Neuronal stem cell (in vitro differentiated cells): ENCODE data around the gene SIRPA.

ENCODE experiments used
- DNase-seq: peaks from one replicate; pipeline ENCODE4 v3.0.0-alpha.2; 2013; ENCODE audit warnings: low spot score
- H2AFZ ChIP-seq: one replicate; pipeline ENCODE4 v1.6.1; 2013; ENCODE audit warnings: mild to moderate bottlenecking, low read length, inconsistent platforms
- H2AK5ac ChIP-seq: 2 replicates; pipeline ENCODE4 v1.6.1; 2013; ENCODE audit warnings: low read depth, mild to moderate bottlenecking, inconsistent platforms, low read length, moderate library complexity, mixed read lengths
- H2BK120ac ChIP-seq: 2 replicates; pipeline ENCODE4 v1.6.1; 2013; ENCODE audit warnings: low read depth, mild to moderate bottlenecking, inconsistent platforms, low read length, moderate library complexity, mixed read lengths
- H2BK12ac ChIP-seq: one replicate; pipeline ENCODE4 v1.6.1; 2013; ENCODE audit warnings: low read length, inconsistent platforms
- H2BK15ac ChIP-seq: 2 replicates; pipeline ENCODE4 v1.6.1; 2013; ENCODE audit warnings: mild to moderate bottlenecking, low read length, inconsistent platforms, mixed read lengths
- H2BK5ac ChIP-seq: one replicate; pipeline ENCODE4 v1.6.1; 2013; ENCODE audit warnings: inconsistent platforms, mild to moderate bottlenecking, low read length, moderate library complexity
- H3K14ac ChIP-seq: one replicate; pipeline ENCODE4 v1.6.1; 2013; ENCODE audit warnings: low read length, inconsistent platforms
- H3K18ac ChIP-seq: 2 replicates; pipeline ENCODE4 v1.6.1; 2013; ENCODE audit warnings: low read length, inconsistent platforms
- H3K23ac ChIP-seq: 2 replicates; pipeline ENCODE4 v1.6.1; 2013; ENCODE audit warnings: low read depth, mild to moderate bottlenecking, mixed read lengths, low read length, inconsistent platforms; ENCODE audit not compliant: poor library complexity
- H3K27ac ChIP-seq: replicated peaks from 3 replicates; pipeline ENCODE4 v1.5.1; 2013; ENCODE audit warnings: low read length, inconsistent platforms
- H3K27me3 ChIP-seq, 3 experiments: 2 replicates each; pipeline ENCODE4 v1.6.1; 2013; ENCODE audit warnings: low read length in 3 of 3, mild to moderate bottlenecking in 2 of 3, inconsistent platforms in 1 of 3, low read depth in 1 of 3, mixed read lengths in 1 of 3, moderate library complexity in 1 of 3; ENCODE audit not compliant: control insufficient read depth in 3 of 3, insufficient read depth in 3 of 3
- H3K36me3 ChIP-seq, 2 donors: replicated peaks in 1 of 2; 2 replicates each; pipeline ENCODE4 v1.6.1; 2013; ENCODE audit warnings: low read length in 2 of 2; ENCODE audit not compliant: control insufficient read depth in 2 of 2, insufficient read depth in 2 of 2
- H3K4ac ChIP-seq: 2 replicates; pipeline ENCODE4 v1.6.1; 2013; ENCODE audit warnings: inconsistent platforms, mild to moderate bottlenecking, low read length, moderate library complexity
- H3K4me1 ChIP-seq, 2 donors: 1 replicate in 1 of 2; 2 replicates in 1 of 2; pipeline ENCODE4 v1.6.1; 2013; ENCODE audit warnings: low read length in 2 of 2, low read depth in 1 of 2; ENCODE audit not compliant: control insufficient read depth in 2 of 2, insufficient read depth in 1 of 2
- H3K4me2 ChIP-seq: one replicate; pipeline ENCODE4 v1.6.1; 2013; ENCODE audit warnings: mild to moderate bottlenecking, low read length, inconsistent platforms; ENCODE audit not compliant: insufficient read depth, poor library complexity, severe bottlenecking
- H3K4me3 ChIP-seq, 2 donors: 2 replicates each; pipeline ENCODE4 v1.5.1; 2013; ENCODE audit warnings: low read length in 2 of 2, mild to moderate bottlenecking in 2 of 2, inconsistent platforms in 1 of 2, moderate library complexity in 1 of 2
- H3K79me1 ChIP-seq: one replicate; pipeline ENCODE4 v1.6.1; 2013; ENCODE audit warnings: low read depth, mild to moderate bottlenecking, inconsistent platforms, low read length, moderate library complexity
- H3K9ac ChIP-seq: one replicate; pipeline ENCODE4 v1.6.1; 2013; ENCODE audit warnings: mild to moderate bottlenecking, low read depth, low read length, inconsistent platforms; ENCODE audit not compliant: poor library complexity
- H3K9me3 ChIP-seq, 2 donors: replicated peaks in 1 of 2; 2 replicates each; pipeline versions ENCODE3 to v1.6.1; 2013; ENCODE audit warnings: low read length in 2 of 2, mild to moderate bottlenecking in 2 of 2, inconsistent platforms in 1 of 2, low read depth in 1 of 2, mixed read lengths in 1 of 2, moderate library complexity in 1 of 2; ENCODE audit not compliant: control insufficient read depth in 2 of 2, insufficient read depth in 1 of 2
- H4K8ac ChIP-seq: one replicate; pipeline ENCODE4 v1.6.1; 2013; ENCODE audit warnings: low read depth, mild to moderate bottlenecking, inconsistent platforms, low read length, moderate library complexity
- H4K91ac ChIP-seq: one replicate; pipeline ENCODE4 v1.6.1; 2013; ENCODE audit warnings: low read length, low read depth, mild to moderate bottlenecking, inconsistent platforms; ENCODE audit not compliant: poor library complexity
- WGBS, 2 donors: extraction: QIAGEN DNeasy Blood & Tissue Kit; methylation state at CpG; one replicate each; pipeline ENCODE4 v1.1.7; 2013; ENCODE audit warnings: missing lambda C conversion rate in 2 of 2, mixed read lengths in 1 of 2; ENCODE audit not compliant: insufficient read length in 2 of 2, insufficient replicate concordance in 1 of 2; ENCODE audit errors: extremely low coverage in 2 of 2; 5-methylcytosine and 5-hydroxymethylcytosine counted together

SIRPA gene

GRCh38 chr20:1958426-1958825 is 63.2 kb downstream of the SIRPA start:
- no peak overlapping the region for H4K91ac ChIP-seq
- H3K27ac ChIP-seq = no peak overlapping the region
- no peak overlapping the region for H2BK5ac ChIP-seq
- no peak overlapping the region for H2AK5ac ChIP-seq
- H3K9ac ChIP-seq = no peak overlapping the region
- H3K36me3 ChIP-seq = no peaks in the 10 kb centered on the region
- H2BK15ac ChIP-seq = no peak overlapping the region
- no peak overlapping the region for H3K4me3 ChIP-seq
- H3K9me3 ChIP-seq = no peaks in the 10 kb centered on the region
- H3K14ac ChIP-seq = no peak overlapping the region
- H2BK12ac ChIP-seq = no peak overlapping the region
- peaks cover 0 to 41% (median 2%) of the 10 kb centered on the region in 3 experiments for H3K27me3 ChIP-seq
- H2BK120ac ChIP-seq = no peak overlapping the region
- H3K79me1 ChIP-seq = no peaks in the 10 kb centered on the region
- H2AFZ ChIP-seq = no peak overlapping the region
- DNase-seq = no peak
- H3K23ac ChIP-seq = no peak overlapping the region
- H3K4me2 ChIP-seq = no peak overlapping the region
- H3K4ac ChIP-seq = no peak overlapping the region
- no peak overlapping the region for H4K8ac ChIP-seq
- no CpG with 5 or more reads among the region's 2 CpGs for WGBS, 2 donors
- H3K18ac ChIP-seq = no peak overlapping the region
- H3K4me1 ChIP-seq = no peaks in the 10 kb centered on the region

DNA sequence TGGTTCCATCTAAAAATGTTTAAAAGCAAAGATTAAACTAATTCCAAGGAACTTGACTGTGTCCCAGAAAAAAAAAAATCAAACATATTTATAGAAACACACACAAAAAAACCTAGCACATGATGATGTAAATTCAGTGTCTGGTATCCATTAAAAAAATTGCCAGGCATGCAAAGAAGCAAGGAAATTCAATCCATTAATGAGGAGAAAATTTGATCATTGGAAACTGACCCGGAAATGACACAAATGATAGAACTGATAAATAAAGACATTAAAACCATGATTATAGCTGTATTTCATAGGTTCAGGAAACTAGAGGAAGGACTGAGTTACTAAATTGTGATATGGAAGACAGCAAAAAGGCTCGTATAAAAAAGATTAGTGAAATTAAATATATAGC is 63.9 kb downstream of the SIRPA start:
- no CpG with 5 or more reads among the region's 2 CpGs for WGBS, 2 donors
- H3K79me1 ChIP-seq = no peaks in the 10 kb centered on the region
- H3K4me3 ChIP-seq = no peak overlapping the region
- no peak overlapping the region for H3K4ac ChIP-seq
- no peak overlapping the region for H2AK5ac ChIP-seq
- H3K27ac ChIP-seq = no peak overlapping the region
- no peaks in the 10 kb centered on the region for H3K4me1 ChIP-seq
- no peak overlapping the region for H4K91ac ChIP-seq
- H3K4me2 ChIP-seq = no peak overlapping the region
- DNase-seq = no peak
- H3K14ac ChIP-seq = no peak overlapping the region
- H2AFZ ChIP-seq = no peak overlapping the region
- peaks cover 0 to 49% (median 2%) of the 10 kb centered on the region in 3 experiments for H3K27me3 ChIP-seq
- no peak overlapping the region for H3K9ac ChIP-seq
- H4K8ac ChIP-seq = no peak overlapping the region
- H3K9me3 ChIP-seq = no peaks in the 10 kb centered on the region
- H2BK15ac ChIP-seq = no peak overlapping the region
- H3K36me3 ChIP-seq = no peaks in the 10 kb centered on the region
- no peak overlapping the region for H2BK120ac ChIP-seq
- H2BK12ac ChIP-seq = no peak overlapping the region
- H2BK5ac ChIP-seq = no peak overlapping the region
- H3K23ac ChIP-seq = no peak overlapping the region
- H3K18ac ChIP-seq = no peak overlapping the region

DNA sequence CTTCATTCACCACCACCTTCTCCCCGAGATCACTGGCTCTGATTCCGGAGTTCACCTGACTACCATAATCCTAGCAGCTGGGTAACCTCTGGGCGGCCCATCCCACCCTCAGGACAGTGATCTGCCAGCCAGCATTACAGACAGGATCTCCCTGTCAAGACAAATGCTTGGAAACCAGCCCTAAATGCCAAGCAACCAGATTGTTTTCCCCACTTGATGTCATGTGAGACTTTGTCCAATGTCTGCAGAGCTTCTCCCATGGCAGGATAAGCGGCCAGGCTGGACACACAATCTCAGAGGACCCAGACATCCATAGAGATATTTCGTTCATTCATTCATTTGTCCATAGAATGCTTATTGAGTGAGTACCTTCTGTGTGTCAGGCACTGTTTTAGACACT is 66.2 kb downstream of the SIRPA start:
- Histone ChIP-seq H3K27me3 (peaks cover 0 to 54% (median 4%) of the 10 kb centered on the region in 3 experiments), H3K18ac (no peak overlapping the region), H2BK120ac (no peak overlapping the region)

DNA sequence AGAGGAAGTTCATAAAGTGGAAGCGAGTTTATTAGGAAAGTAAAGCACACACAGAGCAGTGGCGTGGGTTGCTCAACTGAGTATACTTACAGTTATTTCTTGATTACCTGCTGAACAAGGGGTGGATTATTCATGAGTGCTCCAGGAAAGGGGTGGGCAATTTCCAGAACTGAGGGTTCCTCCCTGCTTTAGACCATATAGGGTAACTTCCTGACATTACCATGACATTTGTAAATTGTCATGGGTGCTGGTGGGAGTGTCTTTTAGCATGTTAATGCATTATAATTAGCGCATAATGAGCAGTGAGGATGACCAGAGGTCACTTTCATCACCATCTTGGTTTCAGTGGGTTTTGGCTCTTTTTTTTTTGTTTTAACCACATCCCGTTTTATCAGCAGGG is 68.9 kb downstream of the SIRPA start:
- no CpG with 5 or more reads among the region's 4 CpGs for WGBS, 2 donors
- Histone ChIP-seq H3K36me3 (no peaks in the 10 kb centered on the region), H3K79me1 (no peaks in the 10 kb centered on the region)

More for the DNA sequence above, 66.2 kb downstream of the SIRPA start:
- Histone ChIP-seq H3K9ac (no peak overlapping the region), H3K4me1 (peaks cover 0 to 3% of the 10 kb centered on the region in 2 donors), H3K4me3 (no peak overlapping the region), H2BK5ac (no peak overlapping the region), H3K9me3 (no peaks in the 10 kb centered on the region), H4K8ac (no peak overlapping the region), H2AK5ac (no peak overlapping the region), H3K14ac (no peak overlapping the region), H2AFZ (no peak overlapping the region), H2BK15ac (no peak overlapping the region), H3K27ac (no peak overlapping the region), H4K91ac (no peak overlapping the region), H2BK12ac (no peak overlapping the region), H3K23ac (no peak overlapping the region), H3K36me3 (no peaks in the 10 kb centered on the region), H3K79me1 (no peaks in the 10 kb centered on the region), H3K4ac (no peak overlapping the region), H3K4me2 (no peak overlapping the region)
- WGBS, 2 donors = no CpG with 5 or more reads among the region's 5 CpGs
- DNase-seq = no peak

More for the DNA sequence above, 68.9 kb downstream of the SIRPA start:
- no peak overlapping the region for H4K91ac ChIP-seq
- no peak overlapping the region for H3K9ac ChIP-seq
- no peak overlapping the region for H2BK5ac ChIP-seq
- H3K27ac ChIP-seq = no peak overlapping the region
- no peak overlapping the region for H3K18ac ChIP-seq
- H3K4me3 ChIP-seq = no peak overlapping the region
- no peak overlapping the region for H3K4me2 ChIP-seq
- peaks cover 0 to 2% of the 10 kb centered on the region in 2 donors for H3K9me3 ChIP-seq
- peaks cover 0 to 69% (median 3%) of the 10 kb centered on the region in 3 experiments for H3K27me3 ChIP-seq
- peaks cover 0 to 3% of the 10 kb centered on the region in 2 donors for H3K4me1 ChIP-seq
- H2BK120ac ChIP-seq = no peak overlapping the region
- H4K8ac ChIP-seq = no peak overlapping the region
- H2BK12ac ChIP-seq = no peak overlapping the region
- no peak overlapping the region for H3K23ac ChIP-seq
- no peak overlapping the region for H2AK5ac ChIP-seq
- H3K14ac ChIP-seq = no peak overlapping the region
- no peak overlapping the region for H3K4ac ChIP-seq
- H2AFZ ChIP-seq = no peak overlapping the region
- H2BK15ac ChIP-seq = no peak overlapping the region
- no peak for DNase-seq
